A549 (cell line): ENCODE data around the gene PNMA1. TPM values are rescaled to one million over a fixed set of nuclear protein-coding genes. Genes with fewer than 3 reads are reported as not detected.

ENCODE experiments used
- ATAC-seq, 2 experiments: fragments of 200-7000 bp in 1 of 2; fragments of >200 bp in 1 of 2; cut with Nextera tagmentation in 1 of 2; cut with Tn5 transposase in 1 of 2; 3 replicates each; pipeline versions ENCODE4 v1.8.0 to v1.9.1; 2018 to 2020; ENCODE audit warnings: mild to moderate bottlenecking in 1 of 2, moderate library complexity in 1 of 2
- CTCF ChIA-PET: fragments of 300-600 bp; sonication (Branson Sonifier 250); formaldehyde crosslinking; extraction: SDS; loops from one replicate; lab custom pipeline; 2021; ENCODE audit warnings: antibody characterized with exemption, inconsistent platforms; lab: Yijun Ruan, JAX
- POLR2A ChIA-PET: fragments of 350-600 bp; formaldehyde crosslinking; extraction: SDS; loops from one replicate; lab custom pipeline; 2021; ENCODE audit warnings: antibody characterized with exemption, inconsistent platforms; lab: Yijun Ruan, JAX
- DNase-seq, 2 experiments: peaks; one replicate each; pipeline versions ENCODE4 v3.0.0 to v3.0.0-alpha.2; 2011 to 2016; ENCODE audit warnings: low read depth in 1 of 2, low spot score in 1 of 2
- FAIRE-seq: peaks from 2 replicates; lab custom pipeline; 2011; peaks lifted over from hg19 to GRCh38; lab: Jason Lieb, UNC
- H3K27ac ChIP-seq, 2 experiments: fragments of >200 bp; sonication (Bioruptor Twin); formaldehyde crosslinking; 3 replicates each; pipeline ENCODE4 v1.5.1; 2016 to 2017
- H3K4me1 ChIP-seq: fragments of >200 bp; sonication (Bioruptor Twin); formaldehyde crosslinking; 3 replicates; pipeline ENCODE4 v1.6.1; 2016
- H3K4me2 ChIP-seq: fragments of >200 bp; sonication (Bioruptor Twin); formaldehyde crosslinking; 3 replicates; pipeline ENCODE4 v1.6.1; 2016
- H3K4me3 ChIP-seq: fragments of >200 bp; sonication (Bioruptor Twin); formaldehyde crosslinking; 3 replicates; pipeline ENCODE4 v1.5.1; 2016
- H3K9me3 ChIP-seq: fragments of >200 bp; sonication (Bioruptor Twin); formaldehyde crosslinking; 3 replicates; pipeline ENCODE4 v1.6.1; 2016
- ATOH8 ChIP-seq: fragments of 250-450 bp; sonication (Bioruptor Pico); IDR thresholded peaks from 2 replicates; pipeline ENCODE4 v1.5.0; 2020; ENCODE audit warnings: low read depth, mild to moderate bottlenecking, moderate library complexity
- CBX8 ChIP-seq: fragments of 200-600 bp; sonication (generic); IDR thresholded peaks from 2 replicates; pipeline ENCODE4 v1.6.1; 2016
- CEBPB ChIP-seq, 2 experiments: fragments of >200 bp in 1 of 2; sonication (Bioruptor Twin) in 1 of 2; formaldehyde crosslinking in 1 of 2; IDR thresholded peaks; 2 replicates each; pipeline ENCODE4 v1.6.1; 2012 to 2016
- CTCF ChIP-seq: fragments of >200 bp; sonication (Bioruptor Twin); formaldehyde crosslinking; IDR thresholded peaks from 3 replicates; pipeline ENCODE4 v1.5.1; 2016
- ELK1 ChIP-seq: fragments of 150-350 bp; IDR thresholded peaks from 2 replicates; pipeline ENCODE4 v1.6.1; 2014; ENCODE audit warnings: low read depth, mild to moderate bottlenecking, low read length
- FOSB ChIP-seq: fragments of 250-450 bp; sonication (Bioruptor Pico); IDR thresholded peaks from 2 replicates; pipeline ENCODE4 v1.5.0; 2020; ENCODE audit warnings: mild to moderate bottlenecking, moderate library complexity
- FOSL2 ChIP-seq, 2 experiments: fragments of 450-650 bp in 1 of 2; fragments of >200 bp in 1 of 2; sonication (Bioruptor Twin) in 1 of 2; formaldehyde crosslinking; IDR thresholded peaks; 2 replicates each; pipeline versions ENCODE4 v1.5.0 to v1.6.1; 2016 to 2020; ENCODE audit warnings: mild to moderate bottlenecking in 1 of 2, moderate library complexity in 1 of 2
- HDAC2 ChIP-seq: fragments of 200-600 bp; sonication (generic); IDR thresholded peaks from 2 replicates; pipeline ENCODE4 v1.6.1; 2016
- HOXB13 ChIP-seq: fragments of 250-450 bp; sonication (Bioruptor Pico); IDR thresholded peaks from 2 replicates; pipeline ENCODE4 v1.5.0; 2020; ENCODE audit warnings: low read depth, mild to moderate bottlenecking, moderate library complexity
- JUNB ChIP-seq: fragments of >200 bp; sonication (Bioruptor Twin); formaldehyde crosslinking; IDR thresholded peaks from 2 replicates; pipeline ENCODE4 v1.6.1; 2016
- KDM5A ChIP-seq: fragments of 200-600 bp; sonication (generic); IDR thresholded peaks from 2 replicates; pipeline ENCODE4 v1.6.1; 2016; ENCODE audit warnings: antibody characterized with exemption, mild to moderate bottlenecking
- NPAS2 ChIP-seq: fragments of 250-450 bp; sonication (Bioruptor Pico); IDR thresholded peaks from 2 replicates; pipeline ENCODE4 v1.8.0; 2022; ENCODE audit warnings: mild to moderate bottlenecking, moderate library complexity, borderline replicate concordance
- NR3C1 ChIP-seq: fragments of >200 bp; sonication (Bioruptor Twin); formaldehyde crosslinking; IDR thresholded peaks from 3 replicates; pipeline ENCODE4 v1.6.1; 2017
- PHF8 ChIP-seq: fragments of 200-600 bp; sonication (generic); IDR thresholded peaks from 2 replicates; pipeline ENCODE4 v1.6.1; 2016; ENCODE audit warnings: low read depth, mild to moderate bottlenecking, antibody characterized with exemption, moderate library complexity, borderline replicate concordance
- POLR2A ChIP-seq: IDR thresholded peaks from 2 replicates; pipeline ENCODE4 v1.6.1; 2012; ENCODE audit warnings: mild to moderate bottlenecking, low read length
- RARB ChIP-seq: fragments of 250-450 bp; sonication (Bioruptor Pico); IDR thresholded peaks from 2 replicates; pipeline ENCODE4 v1.8.0; 2021; ENCODE audit warnings: mild to moderate bottlenecking, moderate library complexity
- REST ChIP-seq: fragments of 200-600 bp; sonication (generic); IDR thresholded peaks from 2 replicates; pipeline ENCODE4 v1.6.1; 2016; ENCODE audit warnings: antibody characterized with exemption, mild to moderate bottlenecking, moderate library complexity
- TP53 ChIP-seq: fragments of 250-450 bp; sonication (Bioruptor Pico); IDR thresholded peaks from 2 replicates; pipeline ENCODE4 v1.5.0; 2021; ENCODE audit warnings: mild to moderate bottlenecking, moderate library complexity
- ZFP36 ChIP-seq: fragments of 450-650 bp; IDR thresholded peaks from 2 replicates; pipeline ENCODE4 v1.6.1; 2014; ENCODE audit warnings: borderline replicate concordance; ENCODE audit not compliant: partially characterized antibody
- WGBS: methylation state at CpG from one replicate; pipeline ENCODE4 v1.1.6; 2017; ENCODE audit errors: missing lambda C conversion rate; 5-methylcytosine and 5-hydroxymethylcytosine counted together
- polyA plus RNA-seq, 4 experiments: library from polyadenylated mRNA; depleted of rRNA in 3 of 4; stranded (reverse); fragments of >200 nt; fragmentation: RNase III in 1 of 4; extraction: RNeasy Plus Mini Kit Qiagen cat#74134 plus additional on column Dnase treatment in 1 of 4; gene quantifications; 2 replicates in 3 of 4; 3 replicates in 1 of 4; pipeline ENCODE4 v1.2.3, GENCODE V29; 2011 to 2017

PNMA1 gene
- polyA plus RNA-seq, 2 of the 4 experiments (the other 2 are of a cell fraction), result 21.2 to 47.3 TPM

- DNase-seq, result no peak
- peak overlapping the region in 1 of 2 experiments; percentile 86; a peak in 3 of 6 replicates for H3K27ac ChIP-seq
- CTCF ChIA-PET, result interaction anchor here (1.1 to 10.6 kb wide), 6 partner anchors 10 to 81 kb away, joined by 3 to 138 read pairs (median 8); a partner anchor contains a TSS
- H3K9me3 ChIP-seq, result no peaks in the 10 kb centered on the region
- no peak for FAIRE-seq
- no peak overlapping the region; the same call in 2 of the 3 replicates for H3K4me2 ChIP-seq
- 86% methylated on average over 7 of the region's 7 CpGs for WGBS
- POLR2A ChIA-PET, result interaction anchor here (1.0 kb wide), 1 partner anchor 31 kb away, joined by 3 read pairs; no protein-coding TSS in a partner anchor
- H3K4me1 ChIP-seq, result peaks cover 80% of the 10 kb centered on the region
- H3K4me3 ChIP-seq, result no peak overlapping the region
- no peak for TF ChIP-seq CBX8
- no peak for ATAC-seq
Measured at GRCh38 chr14:73745571-73746519, 31.7 kb upstream of the PNMA1 start.

GRCh38 chr14:73744874-73745529, 30.8 kb upstream of the PNMA1 start:
- FAIRE-seq (no peak), DNase-seq (no peak), ATAC-seq (no peak)
- ChIA-PET CTCF (interaction anchor here (1.4 to 10.6 kb wide), 4 partner anchors 11 to 82 kb away, joined by 3 to 138 read pairs (median 64); a partner anchor contains a TSS), POLR2A (no interaction called here)
- H3K4me3 ChIP-seq, result no peak overlapping the region
- peaks cover 80% of the 10 kb centered on the region for H3K4me1 ChIP-seq
- 67% methylated on average over 1 of the region's 6 CpGs for WGBS
- peak overlapping the region; percentile 25 for H3K4me2 ChIP-seq
- no peaks in the 10 kb centered on the region for H3K9me3 ChIP-seq
- peak overlapping the region in 1 of 2 experiments; percentile 86; a peak in 3 of 6 replicates for H3K27ac ChIP-seq
- TF ChIP-seq PHF8 (no peak), CTCF (no peak), HOXB13 (CRISPR knock-in tag) (no peak), RARB (no peak), JUNB (no peak), ATOH8 (CRISPR knock-in tag) (no peak), ZFP36 (no peak), KDM5A (no peak), CBX8 (no peak)
- TF ChIP-seq, all 56 proteins: peak for 0

- no peak for FAIRE-seq
- CTCF ChIA-PET, result interaction anchor here (0.7 to 10.6 kb wide), 4 partner anchors 11 to 464 kb away, joined by 5 to 138 read pairs (median 64); a partner anchor contains a TSS
- ATAC-seq, result 0 out of 6 replicates have a peak, but pooled peaks of 1 of the 2 experiments have one; percentile 3
- H3K4me3 ChIP-seq, result no peak overlapping the region
- no peaks in the 10 kb centered on the region for H3K9me3 ChIP-seq
- WGBS, result 77% methylated on average over 7 of the region's 7 CpGs
- H3K4me1 ChIP-seq, result peaks cover 80% of the 10 kb centered on the region
- H3K4me2 ChIP-seq, result peak overlapping the region; percentile 25
- no peak for DNase-seq
- H3K27ac ChIP-seq, result peak overlapping the region; percentile 23 to 86; a peak in 4 of 6 replicates
- POLR2A ChIA-PET, result interaction anchor here (0.6 kb wide), 1 partner anchor 43 kb away, joined by 3 read pairs; no protein-coding TSS in a partner anchor
- TF ChIP-seq POLR2A (no peak), CEBPB (IDR thresholded peaks at IDR 0.05) (no peak), TP53 (CRISPR knock-in tag) (no peak), REST (no peak), FOSL2 (IDR thresholded peaks at IDR 0.05) (no peak), FOSL2 (CRISPR knock-in tag; IDR thresholded peaks at IDR 0.05) (no peak), ELK1 (no peak), FOSB (CRISPR knock-in tag) (no peak), ZFP36 (no peak), KDM5A (no peak), HDAC2 (no peak), NPAS2 (CRISPR knock-in tag) (no peak), NR3C1 (no peak), ATOH8 (CRISPR knock-in tag) (no peak)
Measured at GRCh38 chr14:73744175-73744867, 30.1 kb upstream of the PNMA1 start.
